HG03469 (cell line): Measurements from ENCODE around the gene CDK7.
"Not testable (repeated sequence)": the region's sequence is repeated elsewhere in the genome, so short reads cannot be mapped to it uniquely, and the experiment has no call there.

ENCODE experiments used
- ATAC-seq: cut with Tn5 transposase; IDR thresholded peaks from one replicate; pipeline ENCODE4 v1.9.1; 2021; ENCODE audit warnings: mild to moderate bottlenecking, moderate library complexity, moderate number of reproducible peaks; ENCODE audit not compliant: unreplicated experiment

CDK7 gene

DNA sequence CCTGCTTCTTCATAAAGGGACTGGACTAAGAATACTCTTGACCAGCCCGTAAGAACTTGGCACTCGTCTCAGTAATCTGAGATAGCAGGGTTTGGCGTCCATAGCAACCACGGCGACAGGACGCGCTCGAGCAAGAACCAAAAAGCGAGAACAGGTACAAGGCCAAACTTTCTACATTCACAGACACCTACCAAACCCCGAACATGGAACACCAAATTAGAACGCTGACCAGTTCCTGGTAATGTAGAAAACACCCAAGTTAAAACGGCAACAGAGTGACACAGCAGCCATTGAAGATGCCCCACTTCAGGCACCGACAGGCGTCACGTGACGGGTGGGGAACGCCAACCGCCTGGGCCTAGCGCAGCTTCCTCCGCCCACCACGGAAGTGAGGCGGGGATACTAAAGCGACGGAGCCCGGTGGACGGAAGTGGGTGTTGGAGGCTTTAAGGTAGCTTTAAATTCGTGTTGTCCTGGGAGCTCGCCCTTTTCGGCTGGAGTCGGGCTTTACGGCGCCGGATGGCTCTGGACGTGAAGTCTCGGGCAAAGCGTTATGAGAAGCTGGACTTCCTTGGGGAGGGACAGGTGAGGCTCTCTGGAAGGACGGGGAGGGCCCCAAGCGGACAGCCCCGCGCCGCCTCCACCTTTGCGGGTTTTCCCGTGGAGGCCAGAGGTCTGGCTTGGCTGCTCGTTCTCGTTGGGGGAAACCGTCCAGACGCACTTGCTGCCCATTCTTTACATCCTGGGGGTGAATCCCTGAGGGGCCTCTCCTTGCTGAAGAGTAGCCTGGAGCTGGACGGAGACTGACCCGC, at the start of gene CDK7:
Gene CDK7, plus strand, starts transcription at position 430 of the 812 bp plus-strand sequence. Its CDS starts 90 bp downstream, at position 520.
- ATAC-seq: peak; percentile 96

DNA sequence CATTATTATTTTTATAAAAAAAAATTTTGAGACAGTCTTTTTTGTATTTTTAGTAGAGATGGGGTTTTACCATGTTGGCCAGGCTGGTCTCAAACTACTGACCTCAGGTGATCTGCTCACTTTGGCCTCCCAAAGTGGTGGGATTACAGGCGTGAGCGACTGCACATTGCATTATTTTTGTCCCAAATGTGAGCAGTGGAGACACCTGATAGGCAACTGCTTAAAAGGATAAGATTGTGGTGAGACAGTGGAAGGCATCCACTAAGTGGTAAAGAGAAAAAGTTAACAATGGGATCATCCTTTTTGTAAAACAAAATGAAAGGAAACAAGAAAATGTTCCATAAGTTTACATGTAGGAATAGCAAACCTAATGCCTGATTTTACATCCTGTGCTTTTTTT, 47.3 kb upstream of the CDK7 start:
- ATAC-seq: no peak

DNA sequence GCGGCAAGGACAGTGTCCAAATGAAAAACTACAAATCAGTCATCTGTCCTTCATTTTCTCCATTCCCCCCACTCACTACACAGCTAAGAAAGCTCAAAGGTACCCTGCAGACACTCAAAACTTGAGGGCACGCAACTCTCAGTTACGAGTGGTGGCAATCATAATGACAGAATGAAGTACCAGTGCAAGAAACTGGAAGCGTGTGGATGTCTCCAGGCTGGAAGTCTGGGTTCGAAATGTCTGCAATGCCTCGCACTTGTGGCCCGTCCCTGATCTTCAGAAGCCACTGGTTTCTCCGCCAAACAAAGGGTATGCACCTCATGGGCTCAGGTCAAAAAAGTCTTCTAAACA, 45.9 kb upstream of the CDK7 start:
- ATAC-seq: no peak

DNA sequence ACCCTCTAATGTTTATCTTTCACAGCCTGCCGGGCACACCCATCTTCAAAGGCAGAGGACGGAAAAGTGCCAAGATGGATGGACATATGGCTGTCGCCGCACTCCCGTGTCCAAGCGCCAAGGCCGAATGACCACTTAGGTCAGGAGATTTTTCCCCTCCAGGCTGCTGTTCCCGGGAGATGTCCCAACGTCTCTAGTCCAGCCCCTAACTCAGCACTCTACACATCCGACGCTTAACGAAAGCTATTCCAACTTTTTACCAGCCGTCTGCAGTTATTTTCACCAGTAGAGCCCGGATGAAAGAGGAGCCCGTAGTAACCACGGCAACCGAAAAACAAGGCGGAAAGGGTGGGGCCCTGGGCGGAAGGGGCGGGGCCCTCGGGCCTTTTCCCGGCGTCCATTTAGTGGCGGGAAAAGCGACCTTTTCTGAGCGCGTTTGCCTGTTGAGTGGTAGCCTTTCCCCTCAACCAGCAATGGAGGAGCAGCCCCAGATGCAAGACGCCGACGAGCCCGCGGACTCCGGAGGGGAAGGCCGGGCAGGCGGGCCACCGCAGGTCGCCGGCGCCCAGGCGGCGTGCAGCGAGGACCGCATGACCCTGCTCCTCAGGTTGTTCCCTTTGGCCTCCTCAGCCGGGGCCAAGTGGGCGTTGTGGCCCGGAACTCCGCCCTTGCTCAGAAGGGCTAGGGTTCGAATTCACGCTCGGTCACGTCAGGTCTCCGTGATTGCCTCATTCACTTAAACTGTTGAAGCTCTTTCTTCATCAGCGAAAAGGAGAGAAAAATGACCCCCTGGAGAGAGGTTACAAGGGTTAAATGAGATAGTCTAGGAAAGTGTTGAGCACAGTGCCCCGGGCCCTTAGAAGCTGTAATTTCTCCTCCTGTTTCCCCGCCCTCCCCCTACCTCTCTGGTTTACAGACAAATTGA, 45.3 kb upstream of the CDK7 start, which contains the start of gene CENPH:
Gene CENPH, plus strand, starts transcription at position 422 of the 925 bp plus-strand sequence. Its CDS starts 52 bp downstream, at position 474.
- peak; percentile 66 for ATAC-seq

DNA sequence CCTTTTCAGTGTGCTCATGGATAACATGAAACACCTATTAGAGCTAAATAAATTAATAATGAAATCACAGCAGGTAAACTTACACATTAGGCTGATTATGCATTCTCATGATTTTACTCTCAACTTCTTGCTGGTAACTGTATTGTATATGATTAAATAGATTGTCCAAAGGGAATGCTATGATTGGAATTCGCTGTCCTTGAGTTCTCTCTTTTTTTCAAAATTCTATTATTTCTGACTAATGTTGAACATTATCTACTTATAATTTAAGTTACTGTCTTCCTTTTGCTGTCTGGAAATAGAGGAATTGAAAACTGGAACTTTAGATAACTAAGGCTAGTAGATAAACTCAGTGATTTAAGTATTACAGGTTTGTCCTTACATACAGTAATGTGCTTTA, 32.2 kb upstream of the CDK7 start:
- ATAC-seq: no peak

DNA sequence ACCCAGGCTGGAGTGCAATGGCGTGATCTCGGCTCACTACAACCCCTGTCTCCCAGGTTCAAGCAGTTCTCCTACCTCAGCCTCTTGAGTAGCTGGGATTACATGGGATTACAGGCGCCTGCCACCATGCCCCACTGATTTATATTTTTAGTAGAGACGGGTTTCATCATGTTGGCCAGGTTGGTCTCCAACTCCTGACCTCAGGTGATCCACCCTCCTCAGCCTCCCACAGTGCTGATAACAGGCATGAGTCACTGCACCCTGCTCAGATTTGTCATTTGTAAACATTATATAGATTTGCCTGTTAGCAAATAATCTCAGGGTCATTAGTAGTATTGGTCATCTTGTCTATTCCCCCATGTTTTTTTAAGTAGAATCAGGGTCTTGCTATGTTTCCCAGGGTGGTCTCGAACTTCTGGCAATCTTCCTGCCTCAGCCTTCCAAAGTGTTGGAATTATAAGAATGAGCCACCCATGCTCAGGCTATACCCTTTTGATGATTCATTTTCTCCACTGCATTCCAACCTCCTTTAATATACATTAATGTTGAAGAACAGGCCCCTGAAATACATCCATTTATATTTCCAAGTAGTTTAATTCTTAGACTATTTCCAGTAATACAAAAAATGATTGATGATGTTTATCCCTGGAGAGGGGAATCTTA, 28.0 kb upstream of the CDK7 start:
- ATAC-seq: no peak

DNA sequence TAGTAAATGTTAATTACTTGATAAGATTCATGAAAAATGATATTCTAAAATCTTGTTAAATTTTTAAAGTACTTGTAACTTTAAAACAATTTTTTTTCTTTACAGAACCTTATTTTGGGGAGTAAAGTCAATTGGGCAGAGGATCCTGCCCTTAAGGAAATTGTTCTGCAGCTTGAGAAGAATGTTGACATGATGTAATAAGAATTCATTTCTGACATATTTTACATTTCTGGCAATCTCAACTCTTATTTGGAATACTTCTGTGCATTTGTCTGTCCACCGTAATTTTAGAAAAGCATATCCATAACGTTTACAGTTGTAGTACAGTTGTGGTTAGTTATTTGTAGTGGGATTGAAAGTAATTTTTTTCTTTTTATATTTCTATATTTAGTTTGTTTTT, 25.1 kb upstream of the CDK7 start:
- no peak for ATAC-seq

DNA sequence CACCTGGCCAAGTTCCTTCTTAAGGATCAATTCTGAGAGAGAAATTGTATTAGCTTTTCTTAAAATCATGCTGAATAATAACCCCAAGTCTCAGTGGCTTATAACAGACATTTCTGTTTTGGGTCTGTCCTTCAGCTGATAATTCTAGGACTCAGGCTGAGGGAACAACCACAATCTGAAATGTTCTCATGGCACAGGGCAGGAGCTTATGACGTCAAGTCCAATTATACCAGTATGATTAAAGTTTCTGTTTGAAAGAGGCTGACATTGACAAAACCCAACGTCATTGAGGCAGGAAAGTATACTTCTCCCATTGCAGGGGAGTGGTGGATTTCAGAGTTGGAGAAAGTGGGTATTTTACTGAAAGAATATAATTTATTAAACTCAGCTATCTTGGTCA, 23.5 kb upstream of the CDK7 start:
- no peak for ATAC-seq

DNA sequence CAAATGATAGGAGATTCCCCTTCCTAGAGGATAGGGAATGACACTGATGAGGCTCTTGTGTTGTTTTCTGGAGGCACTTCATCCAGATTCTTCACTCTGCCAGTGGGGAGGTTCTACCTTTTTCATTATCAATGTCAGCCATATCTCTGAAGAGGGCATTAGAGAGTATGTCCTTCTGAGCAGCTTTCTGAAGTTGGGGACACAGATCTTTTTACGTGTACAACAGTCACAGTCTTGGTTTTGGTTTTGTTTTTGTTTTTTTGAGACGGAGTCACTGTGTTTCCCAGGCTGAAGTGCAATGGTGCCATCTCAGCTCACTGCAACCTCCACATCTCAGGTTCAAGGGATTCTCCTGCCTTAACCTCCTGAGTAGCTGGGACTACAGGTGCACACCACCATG, 22.7 kb upstream of the CDK7 start:
- ATAC-seq: no peak

DNA sequence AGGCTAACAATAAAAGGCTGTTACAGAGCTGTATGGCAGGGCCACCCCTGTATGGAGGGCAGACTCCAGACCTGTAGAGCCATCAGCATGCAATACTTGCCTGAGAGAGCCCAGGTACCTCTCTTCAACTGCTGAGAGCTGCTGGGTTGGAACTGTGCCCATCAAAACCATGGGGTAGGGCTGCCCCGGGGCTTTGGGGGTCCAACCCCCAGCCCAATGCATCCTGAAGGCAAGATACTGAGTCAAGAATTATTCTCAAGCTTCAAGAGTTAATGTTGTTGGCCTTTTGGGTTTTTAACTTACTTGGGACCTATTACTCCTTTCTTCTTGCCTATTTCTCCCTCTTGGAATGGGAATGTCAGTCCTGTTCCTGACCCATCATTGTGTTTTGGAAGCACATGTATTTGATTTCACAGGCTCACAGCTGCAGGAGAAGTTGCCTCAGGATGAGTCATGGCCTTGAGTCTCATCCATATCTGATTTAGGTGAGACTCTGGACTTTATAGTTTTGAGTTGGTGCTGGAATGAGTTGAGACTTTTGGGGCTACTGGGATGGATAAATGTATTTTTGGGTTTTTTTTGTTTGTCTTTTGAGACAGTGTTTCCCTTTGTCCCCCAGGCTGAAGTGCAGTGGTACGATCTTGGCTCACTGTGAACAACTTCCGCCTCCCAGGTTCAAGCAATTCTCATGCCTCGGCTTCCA, 21.0 kb upstream of the CDK7 start:
- ATAC-seq: no peak

DNA sequence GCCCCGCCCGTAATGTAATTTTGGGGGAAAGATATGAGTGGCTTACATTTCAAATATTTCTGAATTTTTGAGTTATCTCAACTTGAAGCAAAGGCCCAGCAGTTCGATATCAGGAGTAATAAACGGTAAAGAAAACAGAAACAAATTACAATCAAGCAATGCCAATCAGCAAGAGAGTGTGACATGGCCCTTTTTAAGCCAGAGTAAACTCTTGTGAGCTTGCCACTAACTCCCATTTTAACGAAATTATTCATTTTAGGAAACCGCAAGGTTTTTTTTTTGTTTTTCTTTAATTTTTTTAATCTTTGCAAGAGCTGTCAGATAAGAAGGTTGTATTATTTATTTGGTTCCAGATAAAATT, 17.6 kb upstream of the CDK7 start:
- ATAC-seq: no peak

DNA sequence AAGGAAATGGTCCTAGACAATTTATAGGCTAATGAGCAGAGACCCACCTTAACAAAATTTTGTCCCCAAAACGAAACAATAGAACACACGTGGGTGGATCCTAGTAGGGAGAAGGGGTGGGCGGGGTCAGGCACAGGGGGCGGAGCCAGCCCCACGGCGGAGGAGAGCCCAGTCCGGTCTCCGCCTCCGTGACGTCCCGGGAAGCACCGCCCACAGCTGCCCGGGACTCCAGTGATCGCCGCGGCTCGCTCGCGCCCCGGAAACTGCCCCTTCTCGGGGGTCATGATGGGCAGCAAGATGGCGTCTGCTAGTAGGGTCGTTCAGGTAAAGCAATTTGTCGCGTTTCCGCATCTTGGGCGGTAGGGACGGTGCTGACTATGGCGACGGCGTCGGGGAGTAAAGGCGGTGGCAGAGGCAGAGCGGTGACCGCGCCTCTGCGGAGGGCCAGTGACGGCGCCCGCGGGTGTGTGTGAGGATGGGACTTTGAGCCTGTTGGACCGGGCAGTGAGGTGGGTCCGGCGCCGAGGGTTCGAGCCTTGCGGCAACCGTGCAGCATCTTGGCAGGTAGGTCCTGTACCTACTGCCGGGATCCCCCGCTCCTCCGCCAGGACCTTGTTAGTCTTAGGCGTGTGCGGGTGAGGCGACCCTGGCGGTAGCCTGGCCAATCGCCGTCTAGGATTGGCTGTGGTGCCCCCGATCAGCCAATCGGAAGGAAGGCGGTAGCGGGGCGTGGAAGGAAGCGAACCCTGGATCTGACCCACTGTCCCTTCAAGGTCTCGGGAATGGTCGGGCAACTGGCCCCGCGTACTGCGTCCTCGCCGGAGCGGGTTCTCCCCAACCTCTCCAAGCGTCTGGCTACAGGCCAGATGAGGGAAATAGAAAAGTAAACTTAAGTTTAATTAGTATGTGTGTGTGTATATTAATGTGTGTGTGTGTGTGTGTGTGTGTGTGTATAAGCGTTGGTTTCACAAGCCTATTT, 16.8 kb upstream of the CDK7 start:
- ATAC-seq: peak; percentile 84

DNA sequence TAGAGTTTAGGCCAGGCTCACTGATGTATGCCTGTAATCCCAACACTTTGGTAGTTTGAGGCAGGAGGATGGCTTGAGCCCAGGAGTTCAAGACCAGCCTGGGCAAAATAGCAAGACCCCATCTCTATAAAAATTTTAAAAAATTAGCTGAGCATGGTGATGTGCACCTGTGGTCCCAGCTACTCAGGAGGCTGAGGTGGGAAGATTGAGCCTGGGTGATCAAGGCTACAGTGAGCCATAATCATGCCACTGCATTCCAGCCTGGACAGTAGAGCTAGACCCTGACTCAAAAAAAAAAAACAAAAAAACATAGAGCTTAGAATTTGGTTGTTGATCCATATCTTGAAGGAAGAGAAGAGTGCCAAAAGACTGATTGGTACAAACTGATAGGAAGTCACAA, 14.7 kb upstream of the CDK7 start:
- ATAC-seq: no peak

DNA sequence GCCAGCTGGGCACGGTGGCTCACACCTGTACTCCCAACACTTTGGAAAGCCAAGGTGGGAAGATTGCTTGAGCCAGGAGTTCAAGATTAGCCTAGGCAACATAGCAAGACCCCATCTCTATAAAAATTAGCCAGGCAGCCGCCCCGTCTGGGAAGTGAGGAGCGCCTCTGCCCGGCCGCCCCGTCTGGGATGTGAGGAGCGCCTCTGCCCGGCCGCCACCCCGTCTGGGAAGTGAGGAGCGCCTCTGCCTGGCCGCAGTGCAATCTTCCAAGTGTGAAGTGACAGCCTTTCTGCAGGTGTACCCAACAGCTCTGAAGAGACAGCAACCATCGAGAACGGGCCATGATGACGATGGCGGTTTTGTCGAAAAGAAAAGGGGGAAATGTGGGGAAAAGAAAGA, 14.3 kb upstream of the CDK7 start:
- ATAC-seq: not testable (repeated sequence)

DNA sequence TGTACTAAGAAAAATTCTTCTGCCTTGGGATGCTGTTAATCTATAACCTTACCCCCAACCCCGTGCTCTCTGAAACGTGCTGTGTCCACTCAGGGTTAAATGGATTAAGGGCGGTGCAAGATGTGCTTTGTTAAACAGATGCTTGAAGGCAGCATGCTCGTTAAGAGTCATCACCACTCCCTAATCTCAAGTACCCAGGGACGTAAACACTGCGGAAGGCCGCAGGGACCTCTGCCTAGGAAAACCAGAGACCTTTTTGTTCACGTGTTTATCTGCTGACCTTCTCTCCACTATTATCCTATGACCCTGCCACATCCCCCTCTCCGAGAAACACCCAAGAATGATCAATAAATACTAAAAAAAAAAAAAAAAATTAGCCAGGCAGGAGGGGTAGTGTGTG, 13.9 kb upstream of the CDK7 start:
- ATAC-seq: not testable (repeated sequence)

DNA sequence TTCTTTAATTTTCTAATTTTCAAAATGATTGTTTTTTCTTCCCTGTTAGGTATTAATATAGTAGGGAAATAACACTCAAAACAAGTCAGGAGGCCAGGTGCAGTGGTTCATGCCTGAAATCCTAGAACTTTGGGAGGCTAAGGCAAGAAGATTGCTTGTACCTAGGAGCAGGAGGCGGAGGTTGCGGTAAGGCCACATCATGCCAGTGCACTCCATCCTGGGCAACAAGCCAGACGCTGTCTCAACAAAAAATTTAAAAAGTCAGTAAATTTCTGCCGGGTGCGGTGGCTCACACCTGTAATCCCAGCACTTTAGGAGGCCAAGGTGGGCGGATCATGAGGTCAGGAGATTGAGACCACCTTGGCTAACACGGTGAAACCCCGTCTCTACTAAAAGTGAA, 10.2 kb upstream of the CDK7 start:
- ATAC-seq: no peak

DNA sequence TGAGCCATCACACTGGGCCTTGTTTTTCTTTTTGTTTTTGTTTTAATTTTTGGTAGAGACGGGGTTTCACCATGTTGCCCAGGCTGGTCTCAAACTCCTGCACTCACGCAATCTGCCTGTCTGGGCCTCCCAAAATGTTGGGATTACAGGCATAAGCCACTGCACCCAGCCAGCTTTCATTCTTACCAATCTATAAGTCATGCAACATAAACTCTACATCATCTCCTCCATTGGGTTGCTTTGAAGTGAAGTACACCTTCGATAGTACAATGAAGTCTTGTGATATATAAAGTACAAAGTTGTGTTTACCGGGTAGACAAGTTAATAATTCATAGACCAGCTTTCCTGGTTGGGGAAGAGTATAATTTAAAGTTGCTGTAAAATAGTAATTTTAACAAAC, 8.8 kb upstream of the CDK7 start:
- no peak for ATAC-seq

DNA sequence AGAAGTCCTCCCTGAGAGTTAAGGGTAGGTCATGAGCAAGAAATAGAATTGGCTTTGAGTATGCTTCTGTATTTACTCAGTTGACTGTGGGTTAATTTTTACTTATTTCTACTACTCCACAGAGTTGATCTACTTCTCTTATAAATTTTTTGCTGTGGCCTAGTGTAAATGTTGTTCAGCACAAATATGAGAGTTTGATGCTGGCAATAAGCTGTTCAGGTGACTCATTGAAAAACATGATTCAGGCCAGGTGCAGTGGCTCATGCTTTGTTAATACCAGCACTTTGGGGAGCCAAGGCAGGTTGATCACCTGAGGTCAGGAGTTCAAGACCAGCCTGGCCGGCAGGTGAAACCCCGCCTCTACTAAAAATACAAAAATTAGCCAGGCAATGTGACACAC, 4.5 kb upstream of the CDK7 start:
- no peak for ATAC-seq

DNA sequence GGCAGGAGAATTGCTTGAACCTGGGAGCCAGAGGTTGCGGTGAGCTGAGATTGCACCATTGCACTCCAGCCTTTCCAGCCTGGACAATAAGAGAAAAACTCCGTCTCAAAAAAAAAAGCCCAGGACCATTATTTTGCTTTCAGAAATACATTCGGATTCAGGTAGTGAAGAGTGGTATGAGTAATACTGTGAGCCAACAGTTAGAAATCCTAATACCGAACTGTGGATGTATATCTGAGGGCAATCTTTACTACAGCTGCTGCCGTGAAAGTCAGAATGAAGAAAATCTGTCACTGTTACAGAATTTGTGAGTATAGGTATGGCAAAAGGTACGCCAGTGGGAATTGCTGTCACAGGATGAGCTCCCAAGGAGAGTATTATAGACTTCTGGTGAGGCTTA, 3.4 kb upstream of the CDK7 start:
- ATAC-seq: no peak

DNA sequence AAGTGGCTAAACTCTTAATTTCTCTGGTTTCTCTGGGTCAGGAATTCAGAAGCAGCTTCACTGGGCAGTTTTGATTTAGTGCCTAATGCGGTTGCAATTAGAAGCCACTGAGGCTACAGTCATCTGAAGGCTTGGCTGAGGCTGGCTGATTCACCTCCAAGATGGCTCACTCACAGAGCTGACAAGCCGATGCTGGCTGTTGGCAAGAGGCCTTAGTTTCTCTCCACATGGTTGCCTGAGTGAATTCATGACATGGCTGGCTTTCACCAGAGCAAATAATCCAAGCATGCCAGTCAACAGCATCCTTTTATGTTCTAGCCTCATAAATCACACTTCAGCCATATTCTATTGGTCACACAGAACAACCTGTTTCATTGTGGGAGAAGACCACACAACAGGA, 2.8 kb upstream of the CDK7 start:
- ATAC-seq: no peak
